ENCODE measurements around the gene ATG2B.

ATG2B gene

DNA sequence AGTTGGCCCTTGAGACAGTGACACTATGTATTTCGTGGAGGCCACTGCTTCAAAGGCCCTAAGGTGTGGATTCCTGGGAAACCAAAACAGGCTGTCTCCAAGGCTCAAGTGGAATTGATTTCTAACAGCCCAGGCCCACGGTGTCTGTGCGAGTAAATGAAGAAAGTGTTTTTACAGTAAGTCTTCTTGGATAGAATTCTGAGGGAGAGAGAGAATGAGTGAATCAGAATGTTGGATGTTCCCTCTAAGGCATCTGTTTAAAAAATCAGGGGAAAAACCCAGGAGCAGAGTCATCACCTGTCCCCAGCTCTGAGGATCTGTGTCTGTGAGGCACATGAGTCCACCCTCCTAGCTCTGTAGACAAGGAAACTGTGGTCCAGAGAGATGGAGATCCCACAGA is 129.5 kb downstream of the ATG2B start (continued):
- TF ChIP-seq ZNF488 (tag by site-specific recombination; IDR thresholded peaks at IDR 0.05), result no peak
- no peak for TF ChIP-seq ZBTB6 (tag by site-specific recombination; IDR thresholded peaks at IDR 0.05)
- TF ChIP-seq ZNF776 (tag by site-specific recombination; IDR thresholded peaks at IDR 0.05; ENCODE audit: borderline replicate concordance), result no peak
- no peak for TF ChIP-seq ZNF146 (tag by site-specific recombination; IDR thresholded peaks at IDR 0.05)
- no peak for TF ChIP-seq GLIS1 (tag by site-specific recombination; IDR thresholded peaks at IDR 0.05)
- TF ChIP-seq ZBTB7A (tag by site-specific recombination; IDR thresholded peaks at IDR 0.05; ENCODE audit: low read depth), result no peak
- no peak for TF ChIP-seq ZNF549 (tag by site-specific recombination; IDR thresholded peaks at IDR 0.05)

- H3K36me3 ChIP-seq (ENCODE audit: control insufficient read depth in 2 of 2, insufficient read depth in 1 of 2, low read length in 2 of 2), result no peaks in the 10 kb centered on the region
- H3K9me3 ChIP-seq (ENCODE audit: control insufficient read depth, insufficient read depth, low read depth, low read length), result no peaks in the 10 kb centered on the region
- H3K27ac ChIP-seq (ENCODE audit: extremely low read depth, low read depth, low read length), result no peak overlapping the region
- H3K4me3 ChIP-seq (ENCODE audit: low read depth, low read length), result no peak overlapping the region
- no peak for TF ChIP-seq ZNF18 (tag by site-specific recombination; IDR thresholded peaks at IDR 0.05)
- H3K4me1 ChIP-seq (ENCODE audit: control insufficient read depth, insufficient read depth, low read length), result no peaks in the 10 kb centered on the region
- ChIA-PET CTCF (interaction anchor here (0.6 to 1.0 kb wide), 2 partner anchors 67 to 196 kb away, joined by 3 to 4 read pairs; no protein-coding TSS in a partner anchor), POLR2A (no interaction called here)
Observed at GRCh38 chr14:96232506-96232905, 130.6 kb downstream of the ATG2B start.

GRCh38 chr14:96231526-96232130 is 131.5 kb downstream of the ATG2B start:
- CTCF ChIA-PET, result interaction anchor here (0.6 to 1.0 kb wide), 2 partner anchors 66 to 955 kb away, joined by 4 to 9 read pairs; no protein-coding TSS in a partner anchor
- Histone ChIP-seq H3K36me3 (ENCODE audit: control insufficient read depth in 2 of 2, insufficient read depth in 1 of 2, low read length in 2 of 2) (no peaks in the 10 kb centered on the region), H3K4me3 (ENCODE audit: low read depth, low read length) (no peak overlapping the region), H3K9me3 (ENCODE audit: control insufficient read depth, insufficient read depth, low read depth, low read length) (no peaks in the 10 kb centered on the region), H3K4me1 (ENCODE audit: control insufficient read depth, insufficient read depth, low read length) (no peaks in the 10 kb centered on the region), H3K27ac (ENCODE audit: extremely low read depth, low read depth, low read length) (no peak overlapping the region)
- POLR2A ChIA-PET, result no interaction called here
- TF ChIP-seq ZNF202 (tag by site-specific recombination; IDR thresholded peaks at IDR 0.05; ENCODE audit: borderline replicate concordance), result no peak
- no peak for TF ChIP-seq ZNF677 (tag by site-specific recombination; IDR thresholded peaks at IDR 0.05)
- no peak for TF ChIP-seq ZNF792 (tag by site-specific recombination; IDR thresholded peaks at IDR 0.05)
- TF ChIP-seq GLI2 (tag by site-specific recombination; IDR thresholded peaks at IDR 0.05; ENCODE audit: borderline replicate concordance, low read depth), result no peak
- no peak for TF ChIP-seq HOXD13 (CRISPR knock-in tag; IDR thresholded peaks at IDR 0.05; ENCODE audit: borderline replicate concordance)
- TF ChIP-seq, protein P1, sequence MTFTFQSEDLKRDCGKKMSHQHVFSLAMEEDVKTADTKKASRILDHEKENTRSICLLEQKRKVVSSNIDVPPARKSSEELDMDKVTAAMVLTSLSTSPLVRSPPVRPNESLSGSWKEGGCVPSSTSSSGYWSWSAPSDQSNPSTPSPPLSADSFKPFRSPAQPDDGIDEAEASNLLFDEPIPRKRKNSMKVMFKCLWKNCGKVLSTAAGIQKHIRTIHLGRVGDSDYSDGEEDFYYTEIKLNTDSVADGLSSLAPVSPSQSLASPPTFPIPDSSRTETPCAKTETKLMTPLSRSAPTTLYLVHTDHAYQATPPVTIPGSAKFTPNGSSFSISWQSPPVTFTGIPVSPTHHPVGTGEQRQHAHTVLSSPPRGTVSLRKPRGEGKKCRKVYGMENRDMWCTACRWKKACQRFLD (tag by site-specific recombination; IDR thresholded peaks at IDR 0.05), result no peak
- TF ChIP-seq, protein P2, sequence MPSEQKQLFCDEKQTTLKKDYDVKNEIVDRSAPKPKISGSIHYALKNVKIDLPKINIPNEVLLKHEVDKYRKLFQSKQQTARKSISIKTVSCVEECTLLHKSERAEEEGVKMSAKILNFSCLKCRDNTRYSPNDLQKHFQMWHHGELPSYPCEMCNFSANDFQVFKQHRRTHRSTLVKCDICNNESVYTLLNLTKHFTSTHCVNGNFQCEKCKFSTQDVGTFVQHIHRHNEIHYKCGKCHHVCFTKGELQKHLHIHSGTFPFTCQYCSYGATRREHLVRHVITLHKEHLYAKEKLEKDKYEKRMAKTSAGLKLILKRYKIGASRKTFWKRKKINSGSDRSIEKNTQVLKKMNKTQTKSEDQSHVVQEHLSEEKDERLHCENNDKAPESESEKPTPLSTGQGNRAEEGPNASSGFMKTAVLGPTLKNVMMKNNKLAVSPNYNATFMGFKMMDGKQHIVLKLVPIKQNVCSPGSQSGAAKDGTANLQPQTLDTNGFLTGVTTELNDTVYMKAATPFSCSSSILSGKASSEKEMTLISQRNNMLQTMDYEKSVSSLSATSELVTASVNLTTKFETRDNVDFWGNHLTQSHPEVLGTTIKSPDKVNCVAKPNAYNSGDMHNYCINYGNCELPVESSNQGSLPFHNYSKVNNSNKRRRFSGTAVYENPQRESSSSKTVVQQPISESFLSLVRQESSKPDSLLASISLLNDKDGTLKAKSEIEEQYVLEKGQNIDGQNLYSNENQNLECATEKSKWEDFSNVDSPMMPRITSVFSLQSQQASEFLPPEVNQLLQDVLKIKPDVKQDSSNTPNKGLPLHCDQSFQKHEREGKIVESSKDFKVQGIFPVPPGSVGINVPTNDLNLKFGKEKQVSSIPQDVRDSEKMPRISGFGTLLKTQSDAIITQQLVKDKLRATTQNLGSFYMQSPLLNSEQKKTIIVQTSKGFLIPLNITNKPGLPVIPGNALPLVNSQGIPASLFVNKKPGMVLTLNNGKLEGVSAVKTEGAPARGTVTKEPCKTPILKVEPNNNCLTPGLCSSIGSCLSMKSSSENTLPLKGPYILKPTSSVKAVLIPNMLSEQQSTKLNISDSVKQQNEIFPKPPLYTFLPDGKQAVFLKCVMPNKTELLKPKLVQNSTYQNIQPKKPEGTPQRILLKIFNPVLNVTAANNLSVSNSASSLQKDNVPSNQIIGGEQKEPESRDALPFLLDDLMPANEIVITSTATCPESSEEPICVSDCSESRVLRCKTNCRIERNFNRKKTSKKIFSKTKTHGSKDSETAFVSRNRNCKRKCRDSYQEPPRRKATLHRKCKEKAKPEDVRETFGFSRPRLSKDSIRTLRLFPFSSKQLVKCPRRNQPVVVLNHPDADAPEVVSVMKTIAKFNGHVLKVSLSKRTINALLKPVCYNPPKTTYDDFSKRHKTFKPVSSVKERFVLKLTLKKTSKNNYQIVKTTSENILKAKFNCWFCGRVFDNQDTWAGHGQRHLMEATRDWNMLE (tag by site-specific recombination; conservative IDR thresholded peaks at IDR 0.05; ENCODE audit: low read depth), result no peak
- TF ChIP-seq, protein P3, sequence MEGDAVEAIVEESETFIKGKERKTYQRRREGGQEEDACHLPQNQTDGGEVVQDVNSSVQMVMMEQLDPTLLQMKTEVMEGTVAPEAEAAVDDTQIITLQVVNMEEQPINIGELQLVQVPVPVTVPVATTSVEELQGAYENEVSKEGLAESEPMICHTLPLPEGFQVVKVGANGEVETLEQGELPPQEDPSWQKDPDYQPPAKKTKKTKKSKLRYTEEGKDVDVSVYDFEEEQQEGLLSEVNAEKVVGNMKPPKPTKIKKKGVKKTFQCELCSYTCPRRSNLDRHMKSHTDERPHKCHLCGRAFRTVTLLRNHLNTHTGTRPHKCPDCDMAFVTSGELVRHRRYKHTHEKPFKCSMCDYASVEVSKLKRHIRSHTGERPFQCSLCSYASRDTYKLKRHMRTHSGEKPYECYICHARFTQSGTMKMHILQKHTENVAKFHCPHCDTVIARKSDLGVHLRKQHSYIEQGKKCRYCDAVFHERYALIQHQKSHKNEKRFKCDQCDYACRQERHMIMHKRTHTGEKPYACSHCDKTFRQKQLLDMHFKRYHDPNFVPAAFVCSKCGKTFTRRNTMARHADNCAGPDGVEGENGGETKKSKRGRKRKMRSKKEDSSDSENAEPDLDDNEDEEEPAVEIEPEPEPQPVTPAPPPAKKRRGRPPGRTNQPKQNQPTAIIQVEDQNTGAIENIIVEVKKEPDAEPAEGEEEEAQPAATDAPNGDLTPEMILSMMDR (tag by site-specific recombination; IDR thresholded peaks at IDR 0.05), result no peak
- TF ChIP-seq, protein P4, sequence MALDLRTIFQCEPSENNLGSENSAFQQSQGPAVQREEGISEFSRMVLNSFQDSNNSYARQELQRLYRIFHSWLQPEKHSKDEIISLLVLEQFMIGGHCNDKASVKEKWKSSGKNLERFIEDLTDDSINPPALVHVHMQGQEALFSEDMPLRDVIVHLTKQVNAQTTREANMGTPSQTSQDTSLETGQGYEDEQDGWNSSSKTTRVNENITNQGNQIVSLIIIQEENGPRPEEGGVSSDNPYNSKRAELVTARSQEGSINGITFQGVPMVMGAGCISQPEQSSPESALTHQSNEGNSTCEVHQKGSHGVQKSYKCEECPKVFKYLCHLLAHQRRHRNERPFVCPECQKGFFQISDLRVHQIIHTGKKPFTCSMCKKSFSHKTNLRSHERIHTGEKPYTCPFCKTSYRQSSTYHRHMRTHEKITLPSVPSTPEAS (tag by site-specific recombination; IDR thresholded peaks at IDR 0.05), result no peak
- no peak for TF ChIP-seq ZNF837 (tag by site-specific recombination; IDR thresholded peaks at IDR 0.05)
- TF ChIP-seq ZBTB7A (tag by site-specific recombination; IDR thresholded peaks at IDR 0.05; ENCODE audit: low read depth), result no peak
- TF ChIP-seq ZBTB8A (tag by site-specific recombination; IDR thresholded peaks at IDR 0.05), result no peak

Data from HEK293 (cell line).